ENCODE data around the gene PPM1F.

DNA sequence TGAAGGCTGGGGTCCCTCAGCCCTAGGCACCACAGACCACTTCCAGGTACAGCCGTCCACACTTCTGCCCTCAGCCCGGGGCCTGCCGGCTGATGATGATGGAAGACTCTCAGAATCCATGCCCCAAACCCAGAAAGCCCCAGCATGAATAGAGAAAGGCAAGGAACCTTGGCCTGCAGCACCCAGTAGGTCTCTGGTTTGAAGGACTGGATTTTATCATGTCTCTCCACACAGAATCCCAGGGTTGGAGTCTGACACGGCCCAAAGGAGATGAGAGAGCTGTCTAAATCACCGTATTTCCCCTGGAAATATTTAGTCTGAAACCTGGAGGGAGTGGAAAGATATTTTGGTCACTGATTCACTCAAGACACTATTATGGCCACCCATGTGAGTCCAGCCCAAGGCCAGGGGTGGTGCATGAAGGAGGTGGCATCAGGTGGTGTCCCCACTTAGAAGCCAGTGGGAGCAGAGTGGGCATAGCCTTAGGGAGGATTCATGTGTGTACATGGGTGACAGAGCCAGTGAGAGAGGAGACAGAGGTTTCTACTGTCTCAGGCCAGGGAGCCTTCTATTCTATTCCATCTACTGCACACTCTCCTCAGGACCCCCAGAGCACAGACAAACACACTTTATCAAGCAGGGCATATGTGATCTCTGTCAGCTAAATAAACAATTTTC is 15.9 kb upstream of the PPM1F start:
- TF ChIP-seq, protein P1, sequence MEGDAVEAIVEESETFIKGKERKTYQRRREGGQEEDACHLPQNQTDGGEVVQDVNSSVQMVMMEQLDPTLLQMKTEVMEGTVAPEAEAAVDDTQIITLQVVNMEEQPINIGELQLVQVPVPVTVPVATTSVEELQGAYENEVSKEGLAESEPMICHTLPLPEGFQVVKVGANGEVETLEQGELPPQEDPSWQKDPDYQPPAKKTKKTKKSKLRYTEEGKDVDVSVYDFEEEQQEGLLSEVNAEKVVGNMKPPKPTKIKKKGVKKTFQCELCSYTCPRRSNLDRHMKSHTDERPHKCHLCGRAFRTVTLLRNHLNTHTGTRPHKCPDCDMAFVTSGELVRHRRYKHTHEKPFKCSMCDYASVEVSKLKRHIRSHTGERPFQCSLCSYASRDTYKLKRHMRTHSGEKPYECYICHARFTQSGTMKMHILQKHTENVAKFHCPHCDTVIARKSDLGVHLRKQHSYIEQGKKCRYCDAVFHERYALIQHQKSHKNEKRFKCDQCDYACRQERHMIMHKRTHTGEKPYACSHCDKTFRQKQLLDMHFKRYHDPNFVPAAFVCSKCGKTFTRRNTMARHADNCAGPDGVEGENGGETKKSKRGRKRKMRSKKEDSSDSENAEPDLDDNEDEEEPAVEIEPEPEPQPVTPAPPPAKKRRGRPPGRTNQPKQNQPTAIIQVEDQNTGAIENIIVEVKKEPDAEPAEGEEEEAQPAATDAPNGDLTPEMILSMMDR (IDR thresholded peaks at IDR 0.05): no peak
- TF ChIP-seq POLR2A (IDR thresholded peaks at IDR 0.05) (no peak), EP300 (IDR thresholded peaks at IDR 0.05) (no peak), POLR2AphosphoS5 (IDR thresholded peaks at IDR 0.05) (no peak)
